Mucosa of rectum (tissue), 2 donors: ENCODE measurements around the gene SCRT2.

ENCODE experiments used
- H3K27ac ChIP-seq, 2 donors: one replicate each; pipeline ENCODE4 v1.7.0; 2013; ENCODE audit warnings: inconsistent platforms in 2 of 2, low read depth in 2 of 2, low read length in 2 of 2
- H3K27me3 ChIP-seq, 2 donors: one replicate each; pipeline ENCODE4 v1.7.0; 2013; ENCODE audit warnings: low read length in 2 of 2; ENCODE audit not compliant: control insufficient read depth in 2 of 2, insufficient read depth in 2 of 2
- H3K36me3 ChIP-seq, 2 donors: one replicate each; pipeline ENCODE4 v1.7.0; 2013; ENCODE audit warnings: low read length in 2 of 2; ENCODE audit not compliant: control insufficient read depth in 2 of 2, insufficient read depth in 2 of 2
- H3K4me1 ChIP-seq, 2 donors: one replicate each; pipeline ENCODE4 v1.7.0; 2013; ENCODE audit warnings: low read length in 2 of 2, mild to moderate bottlenecking in 1 of 2; ENCODE audit not compliant: control insufficient read depth in 2 of 2, insufficient read depth in 2 of 2
- H3K4me3 ChIP-seq, 2 donors: one replicate each; pipeline ENCODE4 v1.7.0; 2013; ENCODE audit warnings: low read length in 2 of 2
- H3K9ac ChIP-seq, 2 donors: one replicate each; pipeline ENCODE4 v1.7.0; 2013; ENCODE audit warnings: low read length in 2 of 2, low read depth in 1 of 2, mild to moderate bottlenecking in 1 of 2
- H3K9me3 ChIP-seq, 2 donors: one replicate each; pipeline ENCODE4 v1.7.0; 2013; ENCODE audit warnings: low read length in 2 of 2; ENCODE audit not compliant: control insufficient read depth in 2 of 2
- donor health status: healthy.
- donor health status: Normal muscosa, but diverticular disease.

SCRT2 gene

DNA sequence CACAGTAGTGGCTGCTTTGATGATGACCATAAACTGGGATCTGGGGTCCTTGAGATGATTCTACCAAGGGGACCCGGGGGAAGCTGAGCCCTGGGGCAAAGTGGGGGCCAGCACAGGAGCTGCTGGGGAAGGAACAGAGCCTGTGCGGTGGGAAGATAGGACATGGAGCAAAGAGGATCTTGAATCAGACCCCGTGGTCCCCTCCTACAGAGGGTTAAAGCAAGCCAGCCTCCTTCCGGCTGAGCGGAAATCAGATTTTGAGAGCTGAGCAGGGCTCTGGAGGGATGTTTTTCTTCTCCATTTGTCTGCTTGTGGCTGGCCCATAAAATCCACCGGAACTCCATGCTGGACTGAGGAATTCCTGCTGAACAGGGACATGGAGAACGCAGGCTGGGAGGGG lies 55.4 kb downstream of the SCRT2 start:
- H3K27ac ChIP-seq: no peak overlapping the region
- no peak overlapping the region for H3K9ac ChIP-seq
- no peak overlapping the region for H3K4me3 ChIP-seq
- H3K4me1 ChIP-seq: no peaks in the 10 kb centered on the region
- H3K27me3 ChIP-seq: peaks cover 7 to 9% of the 10 kb centered on the region in 2 donors
- no peaks in the 10 kb centered on the region for H3K36me3 ChIP-seq
- peaks cover 0 to 4% of the 10 kb centered on the region in 2 donors for H3K9me3 ChIP-seq

DNA sequence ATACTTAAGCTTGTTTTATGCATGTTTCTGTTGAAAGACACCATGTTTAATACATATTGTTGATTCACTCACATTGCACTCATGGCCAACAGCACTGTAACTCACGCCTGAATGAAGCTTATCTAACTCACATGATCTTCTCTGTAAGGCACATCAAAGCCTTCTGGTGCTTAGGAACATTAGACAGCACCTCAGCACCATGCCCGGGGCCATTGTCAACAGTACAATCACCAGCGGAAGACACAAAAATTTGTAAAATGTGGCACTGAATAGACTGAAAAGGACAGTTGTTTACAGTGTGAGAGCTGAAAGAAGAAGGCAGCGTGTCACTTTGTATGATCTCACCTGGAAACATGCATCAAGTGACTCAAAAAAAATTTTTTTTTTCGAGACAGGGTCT lies 56.6 kb downstream of the SCRT2 start:
- Histone ChIP-seq H3K9ac (no peak overlapping the region), H3K27ac (no peak overlapping the region), H3K36me3 (no peaks in the 10 kb centered on the region), H3K4me1 (no peaks in the 10 kb centered on the region), H3K4me3 (no peak overlapping the region), H3K9me3 (peaks cover 0 to 4% of the 10 kb centered on the region in 2 donors), H3K27me3 (peaks cover 5 to 8% of the 10 kb centered on the region in 2 donors)

DNA sequence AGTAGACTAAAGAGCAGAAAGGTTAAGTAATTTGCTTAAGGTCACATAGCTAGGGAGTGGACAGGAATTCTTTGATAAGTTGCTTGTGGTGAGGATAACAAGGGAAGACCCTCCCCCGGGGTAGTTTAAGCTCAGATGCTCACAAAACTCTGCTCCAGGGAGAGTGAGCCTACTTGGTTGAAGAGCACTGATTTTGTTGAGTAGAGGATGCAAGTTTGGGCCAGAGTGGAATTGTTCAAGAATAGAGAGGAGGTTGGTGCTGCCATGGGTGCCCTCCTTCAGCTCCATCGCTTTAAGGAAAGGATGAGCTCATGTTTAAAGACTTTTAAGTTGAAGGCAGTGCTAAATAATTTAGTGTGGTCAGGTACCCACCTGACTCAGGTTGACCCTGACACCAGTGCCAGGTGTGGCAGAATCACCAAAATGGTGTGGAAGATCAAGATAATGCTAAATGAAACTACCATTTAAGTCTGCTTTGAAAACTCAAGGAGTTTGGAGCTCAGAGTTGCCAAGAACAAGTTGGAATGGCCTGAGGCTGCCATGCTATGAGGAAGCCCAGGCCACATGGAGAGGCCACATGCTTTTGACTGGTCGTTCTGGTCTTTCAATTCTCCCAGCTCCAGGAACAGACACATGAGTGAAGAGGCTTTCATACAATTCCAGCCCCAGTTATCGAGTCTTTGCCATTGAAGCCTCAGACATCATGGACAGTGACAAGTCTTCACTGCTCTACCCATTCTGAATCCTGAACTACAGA lies 57.5 kb downstream of the SCRT2 start:
- H3K9me3 ChIP-seq: peaks cover 0 to 4% of the 10 kb centered on the region in 2 donors
- no peak overlapping the region for H3K9ac ChIP-seq
- no peak overlapping the region for H3K4me3 ChIP-seq
- H3K27me3 ChIP-seq: peaks cover 5 to 16% of the 10 kb centered on the region in 2 donors
- no peaks in the 10 kb centered on the region for H3K4me1 ChIP-seq
- no peak overlapping the region for H3K27ac ChIP-seq
- no peaks in the 10 kb centered on the region for H3K36me3 ChIP-seq

DNA sequence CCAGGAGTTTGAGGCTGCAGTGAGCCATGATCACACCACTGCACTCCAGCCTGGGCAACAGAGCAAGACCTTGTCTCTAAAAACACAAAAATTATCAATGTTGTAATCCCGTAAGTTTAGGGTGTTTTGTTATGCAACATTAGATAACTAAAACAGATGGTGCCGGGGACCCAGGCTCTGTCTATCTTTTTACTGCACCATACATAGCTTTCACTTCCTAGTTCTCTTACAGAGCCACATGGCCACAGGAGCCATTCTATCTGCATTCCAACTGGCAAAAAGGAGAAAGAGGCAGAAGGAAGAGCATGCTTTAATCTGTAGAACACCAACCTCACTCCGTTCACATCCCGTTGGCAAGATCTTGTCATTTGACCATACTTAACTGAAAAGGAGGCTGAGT lies 60.1 kb downstream of the SCRT2 start:
- Histone ChIP-seq H3K4me1 (no peaks in the 10 kb centered on the region), H3K27ac (no peak overlapping the region), H3K4me3 (no peak overlapping the region), H3K9ac (no peak overlapping the region), H3K27me3 (peaks cover 21 to 30% of the 10 kb centered on the region in 2 donors), H3K9me3 (peaks cover 0 to 4% of the 10 kb centered on the region in 2 donors), H3K36me3 (no peaks in the 10 kb centered on the region)

DNA sequence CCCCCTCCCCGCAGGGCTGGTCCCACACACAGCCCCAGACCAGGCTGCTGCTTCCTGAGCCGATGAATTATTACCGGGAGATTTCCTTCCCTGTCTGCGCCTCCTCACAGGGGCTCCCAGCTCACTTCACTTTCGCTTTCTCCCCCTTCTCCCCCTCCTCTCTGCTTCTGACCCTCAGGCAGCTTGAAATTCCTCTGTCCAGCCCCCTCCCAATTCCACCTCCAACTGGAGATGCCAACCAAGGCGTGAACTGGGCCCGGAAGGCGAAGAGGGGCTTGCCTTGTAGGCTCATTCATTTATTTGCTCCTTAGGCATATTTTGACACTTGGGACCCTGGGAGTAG lies 63.8 kb downstream of the SCRT2 start:
- no peaks in the 10 kb centered on the region for H3K36me3 ChIP-seq
- H3K9ac ChIP-seq: no peak overlapping the region
- H3K27ac ChIP-seq: no peak overlapping the region
- H3K27me3 ChIP-seq: peaks cover 35 to 48% of the 10 kb centered on the region in 2 donors
- no peaks in the 10 kb centered on the region for H3K9me3 ChIP-seq
- H3K4me1 ChIP-seq: no peaks in the 10 kb centered on the region
- H3K4me3 ChIP-seq: no peak overlapping the region
